Measurements from ENCODE around the gene BCL6. TPM values are rescaled to one million over a fixed set of nuclear protein-coding genes. Genes with fewer than 3 reads are reported as not detected.

Gene BCL6
- total RNA-seq, 2 donors from 2014 or later: 25.8 to 29.7 TPM

DNA sequence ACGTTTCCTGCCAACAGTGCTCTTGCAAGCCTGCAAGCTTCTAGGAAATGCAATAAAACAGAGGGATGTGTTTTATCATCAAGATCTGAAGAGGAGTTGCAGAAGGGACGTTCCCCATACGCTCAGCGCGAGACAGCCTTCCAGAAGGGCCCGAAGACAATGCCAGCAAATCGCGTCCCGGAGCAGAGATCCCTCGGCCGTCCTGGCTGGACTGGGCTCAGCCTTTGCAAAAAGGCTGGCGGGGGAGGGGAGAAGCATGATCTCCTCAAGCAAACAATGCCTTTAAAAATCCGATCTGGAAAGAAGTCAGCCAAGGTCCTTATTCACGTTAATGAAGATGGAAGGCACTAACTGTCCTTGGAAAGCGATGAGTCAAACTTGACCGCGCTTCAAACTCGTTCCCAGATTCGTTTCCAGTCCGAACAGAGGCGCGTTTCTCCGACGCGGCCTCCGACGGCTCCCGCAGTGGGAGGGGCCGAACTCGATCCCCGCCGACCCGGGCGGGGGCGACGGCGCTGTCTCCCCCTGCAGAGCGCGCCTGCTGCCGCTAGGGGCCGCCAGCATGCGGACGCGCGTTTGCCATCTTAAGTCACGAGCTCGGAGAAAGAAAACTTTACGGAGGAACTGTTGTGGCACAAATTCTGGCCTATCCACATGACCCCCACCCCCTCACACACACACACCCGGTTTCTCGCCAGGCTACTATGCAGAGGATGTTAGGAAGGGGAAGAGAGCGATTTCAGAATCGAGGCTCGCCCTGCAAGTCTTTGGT is 5.5 kb downstream of the BCL6 start:
- Mint-ChIP-seq H3K36me3 (ENCODE audit: low read depth) (peaks cover 4% of the 10 kb centered on the region), H3K4me3 (peak overlapping the region; percentile 100), H3K27ac (peak overlapping the region; percentile 99), H3K27me3 (no peaks in the 10 kb centered on the region), H3K4me1 (peaks cover 53% of the 10 kb centered on the region)
- DNase-seq: peak; percentile 70 to 75 (median 72)
- peak; percentile 60 for ATAC-seq
- H3K9me3 ChIP-seq (ENCODE audit: control insufficient read depth, low read length, poor library complexity, severe bottlenecking): no peaks in the 10 kb centered on the region

DNA sequence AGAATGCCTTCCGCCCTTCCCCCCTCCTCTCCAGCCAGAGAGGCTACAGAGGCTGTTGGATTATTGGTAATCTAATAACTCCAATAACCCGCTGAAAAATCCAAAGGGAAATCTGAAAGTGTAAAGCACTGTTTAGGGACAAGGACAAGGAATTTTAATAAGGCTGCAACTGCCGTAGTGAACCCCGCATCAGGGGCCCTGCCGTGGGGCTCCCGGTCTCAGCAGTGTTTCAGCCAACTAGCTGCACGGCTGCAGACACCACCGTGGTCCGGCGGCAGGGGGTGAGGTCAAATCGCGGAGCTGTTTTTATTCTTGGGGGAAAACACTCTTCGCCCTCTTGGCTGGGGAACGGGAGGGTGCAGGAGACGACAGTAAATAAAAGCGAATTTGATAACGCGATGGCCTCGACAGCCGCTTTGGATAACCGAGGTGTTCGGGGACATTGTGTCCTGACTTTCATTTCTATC is 6.1 kb downstream of the BCL6 start:
- DNase-seq: no peak
- Mint-ChIP-seq H3K36me3 (ENCODE audit: low read depth) (no peaks in the 10 kb centered on the region), H3K4me1 (peaks cover 49% of the 10 kb centered on the region), H3K4me3 (peak overlapping the region; percentile 100), H3K27me3 (no peaks in the 10 kb centered on the region), H3K27ac (peak overlapping the region; percentile 99)
- peak; percentile 3 for ATAC-seq
- H3K9me3 ChIP-seq (ENCODE audit: control insufficient read depth, low read length, poor library complexity, severe bottlenecking): no peaks in the 10 kb centered on the region

DNA sequence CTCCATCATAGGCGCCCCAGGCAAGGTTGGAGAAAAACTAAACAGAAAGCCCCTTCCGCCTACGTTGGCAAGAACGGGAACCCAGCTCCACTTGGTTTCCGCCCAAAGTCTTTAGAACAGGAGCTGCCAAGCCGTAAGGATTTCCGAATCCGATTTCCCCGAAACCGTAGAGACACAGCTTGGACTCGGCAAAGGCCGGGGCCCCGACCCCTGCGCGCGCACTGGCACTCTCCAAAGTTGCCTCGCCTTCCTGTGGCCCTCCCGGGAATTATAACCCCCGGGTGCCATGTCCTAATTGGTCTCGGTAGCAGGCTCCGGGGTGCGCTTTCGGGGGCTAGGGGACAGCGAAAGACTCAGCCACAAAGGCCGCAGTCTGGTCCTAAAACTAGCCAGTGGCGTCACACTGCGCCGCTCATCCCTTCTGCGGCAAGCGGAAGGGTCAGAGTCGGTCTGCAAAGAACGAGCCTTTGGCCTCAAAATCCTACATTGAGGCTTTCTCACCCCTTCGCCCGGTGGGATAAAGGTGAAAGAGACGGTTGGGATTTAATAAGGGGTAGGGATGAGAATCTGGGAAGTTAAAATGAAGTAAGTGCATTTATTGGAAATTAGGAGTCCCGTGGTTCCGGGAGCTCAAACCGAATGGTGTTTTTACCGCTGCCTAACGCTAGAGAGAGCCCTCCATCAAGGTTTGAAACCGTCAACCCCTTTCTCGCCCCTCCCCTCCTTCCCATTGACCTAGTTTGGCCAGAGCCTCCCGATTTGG is 6.8 kb downstream of the BCL6 start:
- Mint-ChIP-seq H3K27me3 (no peaks in the 10 kb centered on the region), H3K36me3 (ENCODE audit: low read depth) (no peaks in the 10 kb centered on the region), H3K27ac (peak overlapping the region; percentile 99), H3K4me3 (peak overlapping the region; percentile 100), H3K4me1 (peaks cover 45% of the 10 kb centered on the region)
- ATAC-seq (peak; percentile 49), DNase-seq (peak; percentile 32 to 43 (median 37))
- no peaks in the 10 kb centered on the region for H3K9me3 ChIP-seq (ENCODE audit: control insufficient read depth, low read length, poor library complexity, severe bottlenecking)

DNA sequence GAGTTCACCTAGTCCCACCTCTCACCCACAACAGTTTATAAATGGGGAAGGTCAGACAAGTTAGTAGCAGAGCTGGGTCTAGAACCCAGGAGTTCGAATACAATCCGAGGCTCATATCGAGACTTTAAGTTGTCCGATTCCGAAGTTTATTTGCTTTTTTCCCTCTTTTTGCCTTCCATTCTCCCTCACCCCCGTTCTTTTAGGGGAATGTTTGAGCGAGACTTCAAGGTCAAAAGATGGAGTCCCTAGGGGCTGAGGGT is 7.3 kb downstream of the BCL6 start:
- peaks cover 45% of the 10 kb centered on the region for H3K4me1 Mint-ChIP-seq
- H3K9me3 ChIP-seq (ENCODE audit: control insufficient read depth, low read length, poor library complexity, severe bottlenecking): no peaks in the 10 kb centered on the region
- no peak for ATAC-seq
- H3K36me3 Mint-ChIP-seq (ENCODE audit: low read depth): no peaks in the 10 kb centered on the region
- no peaks in the 10 kb centered on the region for H3K27me3 Mint-ChIP-seq
- peak overlapping the region; percentile 100 for H3K4me3 Mint-ChIP-seq
- peak overlapping the region; percentile 99 for H3K27ac Mint-ChIP-seq
- DNase-seq: no peak

DNA sequence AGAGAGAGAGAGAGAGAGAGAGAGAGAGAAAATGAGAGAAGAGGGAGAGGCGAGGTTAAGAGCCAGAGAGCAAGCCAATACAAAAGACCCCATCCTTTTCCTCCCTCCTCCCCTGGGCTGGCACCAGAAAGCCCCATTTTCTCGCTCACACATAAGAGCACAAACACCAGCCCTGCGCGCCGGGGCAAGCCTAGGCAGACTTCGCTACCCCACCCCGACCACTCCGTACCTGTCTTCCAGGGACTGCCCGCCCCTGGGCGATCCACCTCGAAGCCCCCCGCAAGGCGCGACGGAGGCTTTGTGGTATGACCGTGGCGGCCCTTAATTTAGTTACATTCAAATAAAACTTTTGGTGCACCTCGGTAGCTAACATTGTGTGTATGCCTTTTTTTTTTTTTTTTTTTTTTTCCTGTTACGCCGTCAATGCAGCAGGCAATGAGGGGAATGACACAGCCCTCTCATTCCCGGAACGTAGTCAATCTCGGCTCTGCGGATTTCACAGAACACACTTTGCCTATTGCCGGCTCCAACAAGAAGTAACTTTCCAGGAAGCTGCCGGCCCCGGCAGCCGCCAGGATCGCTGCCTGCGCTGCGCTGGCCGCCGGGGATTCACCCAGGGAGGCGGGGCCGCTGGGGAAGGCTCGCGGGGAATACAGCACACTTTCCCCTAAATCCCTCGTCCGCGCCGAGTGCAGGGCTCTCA is 7.7 kb downstream of the BCL6 start:
- Mint-ChIP-seq H3K27ac (peak overlapping the region; percentile 99), H3K27me3 (no peaks in the 10 kb centered on the region), H3K4me1 (peaks cover 43% of the 10 kb centered on the region), H3K4me3 (peak overlapping the region; percentile 100), H3K36me3 (ENCODE audit: low read depth) (no peaks in the 10 kb centered on the region)
- peak in 2 of 3 donors; percentile 36 to 48 for DNase-seq
- no peaks in the 10 kb centered on the region for H3K9me3 ChIP-seq (ENCODE audit: control insufficient read depth, low read length, poor library complexity, severe bottlenecking)
- ATAC-seq: no peak

DNA sequence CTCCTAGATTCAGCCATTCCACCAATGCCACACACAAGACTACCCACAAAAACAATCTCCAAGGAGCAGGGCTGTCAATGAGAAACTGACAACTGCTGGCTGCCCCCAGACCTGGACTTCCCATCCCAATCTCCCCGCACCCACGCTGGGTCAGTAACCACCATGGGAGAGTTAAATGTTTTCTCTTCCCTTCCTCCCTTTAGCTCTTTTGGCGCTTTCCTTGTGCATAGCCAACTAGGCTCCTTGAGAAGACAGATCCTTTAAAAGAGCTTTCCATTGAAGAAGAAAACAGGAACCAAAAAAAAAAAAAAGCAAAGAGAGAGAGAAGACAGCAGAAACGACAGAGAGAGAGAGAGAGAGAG is 8.3 kb downstream of the BCL6 start:
- Mint-ChIP-seq H3K4me1 (peaks cover 41% of the 10 kb centered on the region), H3K27me3 (no peaks in the 10 kb centered on the region), H3K27ac (peak overlapping the region; percentile 99), H3K36me3 (ENCODE audit: low read depth) (no peaks in the 10 kb centered on the region), H3K4me3 (peak overlapping the region; percentile 100)
- DNase-seq: no peak
- no peak for ATAC-seq
- no peaks in the 10 kb centered on the region for H3K9me3 ChIP-seq (ENCODE audit: control insufficient read depth, low read length, poor library complexity, severe bottlenecking)

DNA sequence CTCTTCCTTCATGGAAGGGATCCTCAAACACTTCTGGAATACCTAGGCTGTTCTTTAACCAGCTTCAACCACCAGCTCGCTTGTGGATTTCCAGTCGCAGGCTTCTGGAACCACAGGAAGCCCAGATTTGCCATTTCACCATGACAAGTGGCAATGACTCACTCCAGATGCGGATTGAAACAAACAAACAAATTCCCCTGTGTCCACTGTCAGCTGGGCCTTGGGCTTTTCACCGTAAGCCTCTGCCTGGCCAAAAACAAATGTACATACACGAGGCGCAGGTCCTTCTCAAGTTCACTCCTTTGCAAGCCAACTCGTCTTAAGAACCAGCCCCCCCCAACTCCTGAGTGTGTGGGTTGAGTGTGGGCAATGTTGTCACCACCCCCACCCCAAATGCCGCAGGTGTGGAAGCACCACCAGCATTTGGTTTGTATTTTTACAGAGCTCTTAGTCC is 8.8 kb downstream of the BCL6 start:
- peak overlapping the region; percentile 99 for H3K27ac Mint-ChIP-seq
- H3K4me3 Mint-ChIP-seq: peak overlapping the region; percentile 100
- ATAC-seq (no peak), DNase-seq (no peak)
- no peaks in the 10 kb centered on the region for H3K36me3 Mint-ChIP-seq (ENCODE audit: low read depth)
- no peaks in the 10 kb centered on the region for H3K27me3 Mint-ChIP-seq
- H3K9me3 ChIP-seq (ENCODE audit: control insufficient read depth, low read length, poor library complexity, severe bottlenecking): no peaks in the 10 kb centered on the region
- H3K4me1 Mint-ChIP-seq: peaks cover 35% of the 10 kb centered on the region

DNA sequence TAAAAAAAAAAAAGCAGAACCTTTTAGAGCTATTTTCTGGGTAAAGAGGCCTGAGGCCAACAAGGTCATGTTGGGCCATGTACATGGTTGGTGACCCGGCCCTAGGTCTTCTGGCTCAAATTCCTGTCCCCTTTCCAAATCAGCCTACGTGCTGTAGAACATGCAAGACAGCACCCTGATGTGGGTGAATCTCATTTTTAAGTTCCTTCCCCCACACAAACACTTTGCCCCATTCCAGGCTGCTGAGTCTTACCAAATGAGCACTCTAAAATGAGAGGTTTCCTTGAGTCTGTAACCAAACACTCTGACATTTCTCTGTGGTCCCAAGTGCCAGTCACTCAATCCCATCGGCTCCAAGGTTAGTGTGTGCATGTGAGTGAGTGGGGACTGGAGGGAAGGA is 9.4 kb downstream of the BCL6 start:
- Mint-ChIP-seq H3K36me3 (ENCODE audit: low read depth) (no peaks in the 10 kb centered on the region), H3K27ac (peak overlapping the region; percentile 99), H3K4me3 (no peak overlapping the region), H3K4me1 (peaks cover 30% of the 10 kb centered on the region), H3K27me3 (no peaks in the 10 kb centered on the region)
- ATAC-seq (no peak), DNase-seq (no peak)
- H3K9me3 ChIP-seq (ENCODE audit: control insufficient read depth, low read length, poor library complexity, severe bottlenecking): no peaks in the 10 kb centered on the region

DNA sequence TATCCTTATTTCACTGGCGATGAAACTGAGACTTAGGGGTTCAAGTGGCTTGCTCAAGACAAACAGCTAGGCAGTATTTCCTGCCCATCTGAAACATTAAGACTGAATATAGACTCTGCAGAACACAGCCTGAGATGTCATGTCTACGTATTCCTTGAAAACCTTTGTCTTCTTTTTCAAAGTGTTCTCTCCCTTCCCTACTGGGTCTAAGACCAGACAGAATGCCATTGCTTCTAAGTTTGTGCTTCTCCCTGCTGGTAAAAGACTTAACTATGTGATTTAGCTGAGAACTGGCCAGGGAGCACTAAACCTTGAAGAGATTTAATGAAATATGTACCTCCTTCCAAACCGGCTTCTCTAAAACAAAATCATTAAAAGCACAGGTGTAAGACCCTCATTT is 9.9 kb downstream of the BCL6 start:
- ATAC-seq: no peak
- H3K9me3 ChIP-seq (ENCODE audit: control insufficient read depth, low read length, poor library complexity, severe bottlenecking): no peaks in the 10 kb centered on the region
- Mint-ChIP-seq H3K27me3 (no peaks in the 10 kb centered on the region), H3K4me1 (peaks cover 26% of the 10 kb centered on the region), H3K4me3 (no peak overlapping the region), H3K27ac (peak overlapping the region; percentile 99), H3K36me3 (ENCODE audit: low read depth) (no peaks in the 10 kb centered on the region)
- DNase-seq: no peak

DNA sequence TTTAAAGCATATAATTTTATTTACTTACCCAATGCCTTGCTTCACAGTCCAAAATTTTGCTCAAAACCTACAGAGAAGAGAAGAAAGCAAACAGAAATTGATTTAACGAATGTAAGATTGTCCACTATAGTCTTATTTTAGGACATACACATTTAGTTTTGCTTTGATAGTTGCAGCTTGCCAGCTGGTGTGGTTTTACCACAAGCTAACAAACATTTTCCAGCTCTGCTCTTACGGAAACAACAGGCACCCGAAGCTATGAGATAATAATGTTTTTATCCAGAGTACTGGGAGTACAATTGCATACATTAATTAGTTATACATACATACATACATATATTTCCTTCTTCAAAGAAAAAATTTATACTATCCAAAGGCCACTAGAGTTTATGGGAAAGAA is 10.4 kb downstream of the BCL6 start:
- Mint-ChIP-seq H3K36me3 (ENCODE audit: low read depth) (no peaks in the 10 kb centered on the region), H3K27me3 (no peaks in the 10 kb centered on the region), H3K27ac (no peak overlapping the region), H3K4me3 (no peak overlapping the region), H3K4me1 (peaks cover 26% of the 10 kb centered on the region)
- ATAC-seq: no peak
- H3K9me3 ChIP-seq (ENCODE audit: control insufficient read depth, low read length, poor library complexity, severe bottlenecking): no peaks in the 10 kb centered on the region
- DNase-seq: no peak

DNA sequence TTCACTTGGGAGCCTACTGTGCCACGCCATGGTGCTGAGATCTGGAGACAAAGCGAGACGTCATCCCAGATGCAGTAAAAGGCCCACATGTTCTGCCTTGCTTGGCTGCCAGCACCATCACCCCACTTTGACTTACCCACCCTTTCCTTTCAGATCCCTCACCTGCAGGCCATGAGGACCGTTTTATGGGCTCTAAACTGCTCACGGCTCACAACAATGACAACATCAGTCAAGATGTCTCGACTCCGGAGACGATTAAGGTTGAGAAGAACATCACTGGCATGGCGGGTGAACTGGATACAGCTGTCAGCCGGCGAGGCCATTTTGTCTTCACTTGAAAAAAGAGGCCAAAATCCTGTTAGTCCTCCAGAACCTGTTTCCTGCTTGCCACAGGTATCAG is 11.9 kb downstream of the BCL6 start:
- H3K4me3 Mint-ChIP-seq: no peak overlapping the region
- H3K36me3 Mint-ChIP-seq (ENCODE audit: low read depth): no peaks in the 10 kb centered on the region
- peak overlapping the region; percentile 56 for H3K27ac Mint-ChIP-seq

DNA sequence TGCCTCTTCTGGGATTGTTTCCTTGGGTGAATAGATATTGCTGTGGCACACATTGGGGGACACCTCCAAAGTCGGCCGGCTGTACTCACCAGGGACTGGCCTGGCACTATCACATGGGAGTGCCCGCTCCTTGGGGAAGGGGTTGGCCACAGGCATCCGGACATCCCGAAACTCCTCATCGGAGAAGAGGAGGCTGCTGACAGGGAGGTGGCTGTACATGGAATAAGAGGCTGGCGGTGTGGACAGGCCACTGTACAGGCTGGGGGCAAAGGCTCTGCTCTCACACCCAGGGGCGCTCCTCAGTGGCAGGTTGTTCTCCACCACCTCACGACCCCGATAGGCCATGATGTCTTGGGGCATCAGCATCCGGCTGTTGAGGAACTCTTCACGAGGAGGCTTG is 15.7 kb downstream of the BCL6 start:
- H3K9me3 ChIP-seq (ENCODE audit: control insufficient read depth, low read length, poor library complexity, severe bottlenecking): no peaks in the 10 kb centered on the region
- no peak overlapping the region for H3K27ac Mint-ChIP-seq
- H3K4me1 Mint-ChIP-seq: peaks cover 2% of the 10 kb centered on the region
- H3K4me3 Mint-ChIP-seq: no peak overlapping the region
- ATAC-seq (no peak), DNase-seq (no peak)
- H3K36me3 Mint-ChIP-seq (ENCODE audit: low read depth): no peaks in the 10 kb centered on the region
- no peaks in the 10 kb centered on the region for H3K27me3 Mint-ChIP-seq

More for the DNA sequence above, 11.9 kb downstream of the BCL6 start:
- no peak for DNase-seq
- Mint-ChIP-seq H3K27me3 (no peaks in the 10 kb centered on the region), H3K4me1 (peaks cover 16% of the 10 kb centered on the region)
- ATAC-seq: no peak
- H3K9me3 ChIP-seq (ENCODE audit: control insufficient read depth, low read length, poor library complexity, severe bottlenecking): no peaks in the 10 kb centered on the region

DNA sequence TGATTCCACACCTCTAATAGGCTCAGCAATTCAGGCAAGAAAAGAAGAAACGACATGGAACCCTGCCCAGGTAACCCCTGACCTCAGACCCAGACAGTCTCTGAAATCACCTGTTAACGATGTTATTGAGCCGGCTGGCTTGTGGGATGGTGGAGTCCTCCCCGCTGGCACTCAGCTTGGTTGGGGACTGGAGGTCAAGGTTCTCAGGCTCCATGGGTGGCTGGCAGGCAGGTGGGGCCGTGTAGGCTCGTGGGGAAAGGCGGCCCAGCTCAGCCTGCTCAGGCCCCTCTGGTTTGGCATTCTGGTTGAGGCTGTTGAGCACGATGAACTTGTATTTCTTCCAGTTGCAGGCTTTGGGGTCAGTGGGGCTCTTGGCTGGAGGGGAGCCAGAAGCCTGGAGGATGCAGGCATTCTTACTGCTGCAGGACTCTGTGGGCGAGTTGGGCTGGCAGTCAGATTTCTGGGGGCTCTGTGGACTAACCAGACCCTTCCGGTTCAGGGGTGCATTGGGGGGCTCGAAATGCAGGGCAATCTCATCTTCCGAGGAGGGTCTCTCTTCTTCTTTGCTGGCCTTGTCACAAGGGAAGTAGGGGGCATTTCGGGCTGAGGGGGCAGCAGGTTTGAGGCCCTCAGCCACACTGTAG is 16.2 kb downstream of the BCL6 start:
- Mint-ChIP-seq H3K27me3 (no peaks in the 10 kb centered on the region), H3K27ac (no peak overlapping the region)

More for the DNA sequence above, 16.2 kb downstream of the BCL6 start:
- H3K9me3 ChIP-seq (ENCODE audit: control insufficient read depth, low read length, poor library complexity, severe bottlenecking): no peaks in the 10 kb centered on the region
- H3K4me3 Mint-ChIP-seq: no peak overlapping the region
- H3K4me1 Mint-ChIP-seq: peaks cover 2% of the 10 kb centered on the region
- DNase-seq (no peak), ATAC-seq (no peak)
- H3K36me3 Mint-ChIP-seq (ENCODE audit: low read depth): no peaks in the 10 kb centered on the region
